Caki2 (cell line): ENCODE results near the gene ZNF835. TPM values are rescaled to one million over a fixed set of nuclear protein-coding genes. Genes with fewer than 3 reads are reported as not detected.

Experiments
- DNase-seq: peaks from one replicate; pipeline ENCODE4 v3.0.0-alpha.2; 2015; ENCODE audit warnings: low read depth
- in situ Hi-C: cut with HindIII; loops from 2 replicates; pipeline ENCODE4 v1.10.0; 2016; ENCODE audit warnings: low sequenced_read_pairs, low pct_unique_long_range_greater_than_20kb, mixed read lengths
- total RNA-seq: library from RNA; depleted of rRNA; stranded (reverse); fragments of >200 nt; shearing (Covaris generic); gene quantifications from 2 replicates; pipeline ENCODE4 v1.2.3, GENCODE V29; 2014; ENCODE audit warnings: low replicate concordance; rRNA removed

Gene ZNF835
- total RNA-seq, 1 experiment from 2014 or later, result not detected

DNA sequence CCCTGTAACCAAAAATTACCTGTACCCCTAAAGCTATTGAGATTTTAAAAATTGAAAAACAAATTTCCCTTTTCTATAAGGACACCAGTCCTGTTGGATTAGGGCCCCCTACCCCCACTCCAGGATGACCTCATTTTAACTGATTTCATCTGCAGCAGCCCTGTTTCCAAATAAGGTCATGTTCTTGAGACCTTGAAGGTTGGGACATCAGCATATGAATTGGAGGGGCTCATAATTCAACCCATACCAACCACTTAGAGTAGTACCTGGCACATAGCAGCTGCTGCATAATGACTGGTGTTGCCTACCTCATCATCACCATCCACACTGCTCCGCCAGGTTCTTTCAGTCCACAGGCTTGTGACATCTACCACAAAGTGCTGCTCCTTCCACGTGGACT, 58.8 kb downstream of the ZNF835 start:
- no peak for DNase-seq
- in situ Hi-C loops, result no loop called here

Other genes with a start within 250 kb of the ZNF835 start
- gene ZNF667, start 194.4 kb downstream of the ZNF835 start, total RNA-seq, result not detected in 2 replicates
- not detected in 2 replicates for gene ZNF471, start 163.9 kb downstream of the ZNF835 start, total RNA-seq
- gene ZFP28, start 132.8 kb downstream of the ZNF835 start, total RNA-seq, result not detected in 2 replicates
- 1.7 and 3.6 TPM in 2 replicates for gene ZNF470, start 104.3 kb downstream of the ZNF835 start, total RNA-seq
- 11.2 and 22.5 TPM in 2 replicates for gene ZNF71, start 76.5 kb downstream of the ZNF835 start, total RNA-seq
- gene SMIM17, start 28.6 kb downstream of the ZNF835 start, total RNA-seq, result 0.38 and 1.0 TPM in 2 replicates
- not detected in 2 replicates for gene PEG3, start 169.0 kb upstream of the ZNF835 start, total RNA-seq
- gene ZIM2, start 169.0 kb upstream of the ZNF835 start, total RNA-seq, result not detected in 2 replicates